Neural cell (in vitro differentiated cells): ENCODE measurements around the gene MEIS1. TPM values are rescaled to one million over a fixed set of nuclear protein-coding genes. Genes with fewer than 3 reads are reported as not detected.
A peak's percentile ranks its signal among the peaks of the same experiment; 100 is the strongest.

ENCODE experiments used
- H2AFZ ChIP-seq: fragments of 200-600, 300-800 bp; sonication (generic), shearing (Covaris generic); 2 replicates; pipeline ENCODE4 v1.6.0; 2014; ENCODE audit warnings: low read depth, mild to moderate bottlenecking, antibody characterized with exemption, low read length, moderate library complexity
- H3F3A ChIP-seq: fragments of 200-600 bp; shearing (Covaris generic); 2 replicates; pipeline ENCODE4 v1.6.1; 2016; ENCODE audit warnings: mild to moderate bottlenecking, moderate library complexity, mixed read lengths, antibody characterized with exemption, low read length; ENCODE audit not compliant: insufficient read depth, poor library complexity, severe bottlenecking
- H3K27ac ChIP-seq: fragments of 200-600, 300-800 bp; sonication (generic), shearing (Covaris generic); 2 replicates; pipeline ENCODE4 v1.5.1; 2014; ENCODE audit warnings: mild to moderate bottlenecking, low read length, moderate library complexity
- H3K27me3 ChIP-seq: fragments of 300-800, 200-600 bp; sonication (generic), shearing (Covaris generic); 2 replicates; pipeline ENCODE4 v1.6.0; 2014; ENCODE audit warnings: mild to moderate bottlenecking, low read depth, low read length, moderate library complexity; ENCODE audit not compliant: insufficient read depth
- H3K36me3 ChIP-seq: fragments of 300-800, 200-600 bp; sonication (generic), shearing (Covaris generic); 2 replicates; pipeline ENCODE4 v1.5.1; 2014; ENCODE audit warnings: mild to moderate bottlenecking, antibody characterized with exemption, low read length, moderate library complexity; ENCODE audit not compliant: insufficient read depth
- H3K4me2 ChIP-seq: fragments of 300-800, 200-600 bp; sonication (generic), shearing (Covaris generic); 2 replicates; pipeline ENCODE4 v1.6.0; 2014; ENCODE audit warnings: mild to moderate bottlenecking, low read length
- H3K4me3 ChIP-seq: fragments of 300-800, 200-600 bp; sonication (generic), shearing (Covaris generic); 2 replicates; pipeline ENCODE4 v1.5.1; 2014; ENCODE audit warnings: mild to moderate bottlenecking, low read length, moderate library complexity
- H3K79me2 ChIP-seq: fragments of 200-600 bp; shearing (Covaris generic); replicated peaks from 2 replicates; pipeline ENCODE4 v1.6.0; 2014; ENCODE audit warnings: mild to moderate bottlenecking, low read length, moderate library complexity; ENCODE audit not compliant: insufficient read depth
- H3K9ac ChIP-seq: fragments of 300-800, 200-600 bp; sonication (generic), shearing (Covaris generic); 2 replicates; pipeline ENCODE4 v1.6.1; 2016; ENCODE audit warnings: mild to moderate bottlenecking, low read length, mixed read lengths
- H3K9me2 ChIP-seq: fragments of 200-600 bp; shearing (Covaris generic); 2 replicates; pipeline ENCODE4 v1.6.1; 2016; ENCODE audit warnings: mild to moderate bottlenecking, low read length, mixed read lengths; ENCODE audit not compliant: insufficient read depth
- H3K9me3 ChIP-seq: fragments of 200-600, 300-800 bp; sonication (generic), shearing (Covaris generic); 2 replicates; pipeline ENCODE4 v1.6.1; 2016; ENCODE audit warnings: mild to moderate bottlenecking, mixed run types, low read length, moderate library complexity, mixed read lengths
- H4K20me1 ChIP-seq: fragments of 200-600 bp; shearing (Covaris generic); 2 replicates; pipeline ENCODE4 v1.6.1; 2016; ENCODE audit warnings: mild to moderate bottlenecking, mixed run types; ENCODE audit not compliant: insufficient read depth
- EP300 ChIP-seq: fragments of 450-650 bp; conservative IDR thresholded peaks from 2 replicates; pipeline ENCODE4 v1.6.1; 2014; ENCODE audit warnings: antibody characterized with exemption, mild to moderate bottlenecking, moderate library complexity; ENCODE audit not compliant: poor library complexity, severe bottlenecking
- EZH2 ChIP-seq: fragments of 200-600, 300-800 bp; shearing (Covaris generic), sonication (generic); IDR thresholded peaks from 2 replicates; pipeline ENCODE4 v1.6.1; 2014; ENCODE audit warnings: antibody characterized with exemption, low read length, borderline replicate concordance, mild to moderate bottlenecking; ENCODE audit not compliant: insufficient read depth, poor library complexity, severe bottlenecking
- MXI1 ChIP-seq: fragments of 450-650 bp; conservative IDR thresholded peaks from 2 replicates; pipeline ENCODE4 v1.6.1; 2014; ENCODE audit warnings: antibody characterized with exemption, mild to moderate bottlenecking; ENCODE audit not compliant: poor library complexity, severe bottlenecking
- POLR2AphosphoS5 ChIP-seq: IDR thresholded peaks from 2 replicates; pipeline ENCODE4 v1.6.1; 2012
- RAD21 ChIP-seq: fragments of 450-650 bp; conservative IDR thresholded peaks from 2 replicates; pipeline ENCODE4 v1.6.1; 2014; ENCODE audit warnings: antibody characterized with exemption, mild to moderate bottlenecking, moderate library complexity
- SMC3 ChIP-seq: fragments of 450-650 bp; conservative IDR thresholded peaks from 2 replicates; pipeline ENCODE4 v1.6.1; 2014; ENCODE audit warnings: antibody characterized with exemption, mild to moderate bottlenecking, moderate library complexity; ENCODE audit not compliant: poor library complexity
- TAF1 ChIP-seq: IDR thresholded peaks from 2 replicates; pipeline ENCODE4 v1.6.1; 2012; ENCODE audit warnings: low read depth
- polyA plus RNA-seq: library from polyadenylated mRNA; depleted of rRNA; stranded (reverse); fragments of >200 nt; gene quantifications from 2 replicates; pipeline ENCODE4 v1.2.3, GENCODE V29; 2014
- TF ChIP-seq, protein P1 (sequence below): fragments of 450-650 bp; IDR thresholded peaks from 2 replicates; pipeline ENCODE4 v1.5.1; 2014; ENCODE audit warnings: antibody characterized with exemption, mild to moderate bottlenecking, moderate library complexity; ENCODE audit not compliant: poor library complexity, severe bottlenecking
- TF ChIP-seq, protein P2 (sequence below): IDR thresholded peaks from 2 replicates; pipeline ENCODE4 v1.6.1; 2012; ENCODE audit warnings: borderline replicate concordance

The MEIS1 gene
- polyA plus RNA-seq, 1 donor from 2014 or later, result 46.5 TPM

DNA sequence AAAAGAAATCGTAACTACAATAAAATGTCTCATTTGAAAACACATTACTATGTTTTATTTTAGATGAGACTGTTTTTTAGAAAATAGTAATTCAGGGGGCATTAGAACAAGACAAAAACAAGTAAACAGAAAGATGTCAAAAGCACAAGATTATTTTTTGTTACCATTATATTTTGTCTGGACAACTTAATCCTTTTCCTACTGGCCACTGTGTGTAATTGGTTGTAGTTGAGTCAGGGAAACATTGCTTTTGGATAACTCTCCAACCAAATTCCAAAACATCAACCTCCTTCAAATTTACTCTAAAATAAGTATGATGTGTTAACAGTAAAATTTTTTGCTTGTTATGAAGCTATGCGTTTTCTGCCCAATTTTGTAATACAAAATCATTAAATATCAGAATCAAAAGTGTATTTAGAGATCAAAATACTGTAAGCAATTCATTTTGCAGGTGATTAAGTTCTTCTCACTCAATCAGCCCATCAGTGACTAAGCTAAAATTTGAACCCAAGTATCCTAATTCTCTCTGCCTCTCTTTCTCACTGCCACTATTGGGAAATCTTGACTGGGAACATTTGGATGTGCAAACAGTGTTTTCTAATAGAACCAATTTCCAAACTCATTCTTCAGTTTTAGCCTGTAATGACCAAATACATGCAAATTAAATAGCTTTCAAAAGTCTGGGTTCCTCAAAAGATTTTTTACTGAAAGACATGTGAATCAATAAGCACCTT is 11.4 kb upstream of the MEIS1 start:
- TF ChIP-seq, protein P1, sequence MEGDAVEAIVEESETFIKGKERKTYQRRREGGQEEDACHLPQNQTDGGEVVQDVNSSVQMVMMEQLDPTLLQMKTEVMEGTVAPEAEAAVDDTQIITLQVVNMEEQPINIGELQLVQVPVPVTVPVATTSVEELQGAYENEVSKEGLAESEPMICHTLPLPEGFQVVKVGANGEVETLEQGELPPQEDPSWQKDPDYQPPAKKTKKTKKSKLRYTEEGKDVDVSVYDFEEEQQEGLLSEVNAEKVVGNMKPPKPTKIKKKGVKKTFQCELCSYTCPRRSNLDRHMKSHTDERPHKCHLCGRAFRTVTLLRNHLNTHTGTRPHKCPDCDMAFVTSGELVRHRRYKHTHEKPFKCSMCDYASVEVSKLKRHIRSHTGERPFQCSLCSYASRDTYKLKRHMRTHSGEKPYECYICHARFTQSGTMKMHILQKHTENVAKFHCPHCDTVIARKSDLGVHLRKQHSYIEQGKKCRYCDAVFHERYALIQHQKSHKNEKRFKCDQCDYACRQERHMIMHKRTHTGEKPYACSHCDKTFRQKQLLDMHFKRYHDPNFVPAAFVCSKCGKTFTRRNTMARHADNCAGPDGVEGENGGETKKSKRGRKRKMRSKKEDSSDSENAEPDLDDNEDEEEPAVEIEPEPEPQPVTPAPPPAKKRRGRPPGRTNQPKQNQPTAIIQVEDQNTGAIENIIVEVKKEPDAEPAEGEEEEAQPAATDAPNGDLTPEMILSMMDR, result no peak
- TF ChIP-seq TAF1 (no peak), EZH2 (no peak), EP300 (no peak), MXI1 (no peak), RAD21 (no peak), SMC3 (no peak), POLR2AphosphoS5 (no peak)
- TF ChIP-seq, protein P2, sequence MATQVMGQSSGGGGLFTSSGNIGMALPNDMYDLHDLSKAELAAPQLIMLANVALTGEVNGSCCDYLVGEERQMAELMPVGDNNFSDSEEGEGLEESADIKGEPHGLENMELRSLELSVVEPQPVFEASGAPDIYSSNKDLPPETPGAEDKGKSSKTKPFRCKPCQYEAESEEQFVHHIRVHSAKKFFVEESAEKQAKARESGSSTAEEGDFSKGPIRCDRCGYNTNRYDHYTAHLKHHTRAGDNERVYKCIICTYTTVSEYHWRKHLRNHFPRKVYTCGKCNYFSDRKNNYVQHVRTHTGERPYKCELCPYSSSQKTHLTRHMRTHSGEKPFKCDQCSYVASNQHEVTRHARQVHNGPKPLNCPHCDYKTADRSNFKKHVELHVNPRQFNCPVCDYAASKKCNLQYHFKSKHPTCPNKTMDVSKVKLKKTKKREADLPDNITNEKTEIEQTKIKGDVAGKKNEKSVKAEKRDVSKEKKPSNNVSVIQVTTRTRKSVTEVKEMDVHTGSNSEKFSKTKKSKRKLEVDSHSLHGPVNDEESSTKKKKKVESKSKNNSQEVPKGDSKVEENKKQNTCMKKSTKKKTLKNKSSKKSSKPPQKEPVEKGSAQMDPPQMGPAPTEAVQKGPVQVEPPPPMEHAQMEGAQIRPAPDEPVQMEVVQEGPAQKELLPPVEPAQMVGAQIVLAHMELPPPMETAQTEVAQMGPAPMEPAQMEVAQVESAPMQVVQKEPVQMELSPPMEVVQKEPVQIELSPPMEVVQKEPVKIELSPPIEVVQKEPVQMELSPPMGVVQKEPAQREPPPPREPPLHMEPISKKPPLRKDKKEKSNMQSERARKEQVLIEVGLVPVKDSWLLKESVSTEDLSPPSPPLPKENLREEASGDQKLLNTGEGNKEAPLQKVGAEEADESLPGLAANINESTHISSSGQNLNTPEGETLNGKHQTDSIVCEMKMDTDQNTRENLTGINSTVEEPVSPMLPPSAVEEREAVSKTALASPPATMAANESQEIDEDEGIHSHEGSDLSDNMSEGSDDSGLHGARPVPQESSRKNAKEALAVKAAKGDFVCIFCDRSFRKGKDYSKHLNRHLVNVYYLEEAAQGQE, result no peak
- no peak overlapping the region for H3K9ac ChIP-seq

DNA sequence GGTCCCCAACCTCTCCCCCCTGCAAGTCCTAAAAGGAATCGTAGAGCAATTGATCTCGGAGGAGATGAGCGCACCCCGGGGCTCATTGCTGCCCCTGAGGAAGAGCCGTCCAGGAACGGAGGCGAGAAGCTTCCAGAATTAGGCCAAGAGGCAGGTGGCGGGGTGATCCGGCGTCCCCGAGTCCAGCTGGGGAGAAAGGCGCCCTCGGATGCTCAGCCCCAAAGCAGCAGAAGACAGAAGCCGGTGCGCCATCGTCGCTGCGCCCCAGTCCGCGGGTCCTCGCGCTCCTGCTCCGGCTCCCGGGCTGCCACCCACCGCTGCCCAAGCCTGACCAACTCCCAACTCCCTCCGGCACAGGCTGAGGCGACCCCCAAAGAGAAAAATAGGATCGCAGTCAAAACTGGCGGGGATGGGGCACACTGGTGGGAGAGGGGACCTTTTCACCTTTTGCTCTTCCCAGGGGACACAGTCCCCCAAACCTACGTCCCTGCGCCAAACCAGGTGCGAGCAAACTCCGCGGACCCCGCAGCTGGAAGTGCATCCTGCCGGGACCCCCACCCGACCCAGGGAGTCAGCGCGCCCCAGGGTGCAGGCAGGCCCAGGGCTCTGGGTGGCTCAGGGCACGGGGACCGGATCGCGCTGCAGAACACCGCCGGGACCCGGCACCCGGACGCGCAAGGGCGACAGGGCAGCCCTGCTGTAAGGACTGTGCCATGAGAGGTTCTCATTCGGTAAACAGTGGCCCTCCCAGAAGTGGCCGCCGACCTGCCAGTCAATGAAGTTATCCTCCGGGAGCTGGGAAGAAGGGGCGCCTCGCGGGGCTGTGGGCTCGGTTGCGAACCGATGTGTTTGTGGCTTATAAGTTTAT is 8.4 kb upstream of the MEIS1 start:
- H3K27ac ChIP-seq, result no peak overlapping the region
- H3K9ac ChIP-seq, result peak overlapping the region; percentile 44
- H3K9me2 ChIP-seq, result no peaks in the 10 kb centered on the region
- no peak overlapping the region for H2AFZ ChIP-seq
- TF ChIP-seq, protein P2, result no peak
- TF ChIP-seq POLR2AphosphoS5, result peak; percentile 11
- no peaks in the 10 kb centered on the region for H3K9me3 ChIP-seq
- H3K4me2 ChIP-seq, result peak overlapping the region; percentile 73
- H3F3A ChIP-seq, result no peaks in the 10 kb centered on the region
- H3K79me2 ChIP-seq, result no peaks in the 10 kb centered on the region
- no peaks in the 10 kb centered on the region for H3K36me3 ChIP-seq
- H3K27me3 ChIP-seq, result peaks cover 58% of the 10 kb centered on the region
- peak overlapping the region; percentile 67 for H3K4me3 ChIP-seq
- H4K20me1 ChIP-seq, result no peaks in the 10 kb centered on the region

More for the DNA sequence above, 11.4 kb upstream of the MEIS1 start:
- H4K20me1 ChIP-seq, result no peaks in the 10 kb centered on the region
- no peaks in the 10 kb centered on the region for H3K9me2 ChIP-seq
- no peak overlapping the region for H3K4me3 ChIP-seq
- no peaks in the 10 kb centered on the region for H3K79me2 ChIP-seq
- no peaks in the 10 kb centered on the region for H3K9me3 ChIP-seq
- no peak overlapping the region for H2AFZ ChIP-seq
- H3K27me3 ChIP-seq, result peaks cover 51% of the 10 kb centered on the region
- no peaks in the 10 kb centered on the region for H3K36me3 ChIP-seq
- no peak overlapping the region for H3K27ac ChIP-seq
- H3F3A ChIP-seq, result no peaks in the 10 kb centered on the region
- no peak overlapping the region for H3K4me2 ChIP-seq
